ENCODE results near the gene KRTDAP. TPM values are rescaled to one million over a fixed set of nuclear protein-coding genes. Genes with fewer than 3 reads are reported as not detected.

The KRTDAP gene, protein sequence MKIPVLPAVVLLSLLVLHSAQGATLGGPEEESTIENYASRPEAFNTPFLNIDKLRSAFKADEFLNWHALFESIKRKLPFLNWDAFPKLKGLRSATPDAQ
- total RNA-seq: not detected in 2 replicates

DNA sequence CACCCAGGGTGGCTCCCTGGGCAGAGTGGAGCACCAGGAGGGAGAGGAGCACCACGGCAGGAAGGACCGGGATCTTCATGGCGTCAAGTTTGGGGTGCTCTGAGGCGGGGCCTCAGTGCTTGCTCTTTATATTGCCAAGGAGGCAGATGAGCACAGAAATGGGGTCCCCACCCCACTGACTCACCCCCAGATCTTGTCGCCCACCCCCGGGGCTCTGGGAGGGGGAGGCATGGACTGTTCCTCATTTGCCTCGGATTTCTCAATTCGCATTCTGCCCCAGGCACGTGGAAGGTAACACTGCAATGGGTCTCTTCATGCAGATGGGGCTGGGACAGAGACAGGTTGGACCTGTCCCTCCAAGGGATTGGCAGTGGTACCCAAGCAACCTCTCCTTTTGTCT, at the start of gene KRTDAP:
Gene KRTDAP (minus strand): TSS at position 101 of the 400 bp plus-strand sequence. CDS start 22 bp downstream, at position 79.

DNA sequence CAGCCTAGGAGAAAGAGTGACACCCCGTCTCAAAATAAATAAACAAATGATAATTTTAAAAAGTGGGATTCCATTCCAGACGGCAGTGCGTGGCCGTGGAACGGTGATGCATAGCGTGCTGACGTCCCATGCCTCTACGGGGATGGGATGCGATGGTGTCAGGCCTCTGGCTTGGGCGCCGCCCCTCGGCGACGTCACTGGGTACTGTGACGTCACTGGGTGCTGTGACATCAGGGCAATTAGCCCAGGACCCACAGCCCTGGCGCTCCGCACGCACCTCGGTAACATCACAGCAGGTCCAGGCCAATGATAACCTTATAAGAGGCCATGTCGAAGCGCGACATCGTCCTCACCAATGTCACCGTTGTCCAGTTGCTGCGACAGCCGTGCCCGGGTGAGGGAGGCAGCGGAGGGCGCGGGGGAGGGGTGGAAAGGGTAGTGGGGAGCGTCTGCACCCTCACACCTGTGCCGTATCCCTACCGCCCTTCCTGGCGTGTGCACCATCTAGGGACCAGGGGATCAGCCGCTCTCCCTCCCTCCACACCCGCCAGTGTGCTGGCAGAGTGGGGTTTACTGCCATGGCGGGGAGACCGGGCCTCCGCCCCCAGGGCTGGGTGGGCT, 43.0 kb upstream of the KRTDAP start, which contains the start of gene GAPDHS:
Gene GAPDHS (plus strand): TSS at position 256 of the 621 bp plus-strand sequence. CDS start 72 bp downstream, at position 328.

DNA sequence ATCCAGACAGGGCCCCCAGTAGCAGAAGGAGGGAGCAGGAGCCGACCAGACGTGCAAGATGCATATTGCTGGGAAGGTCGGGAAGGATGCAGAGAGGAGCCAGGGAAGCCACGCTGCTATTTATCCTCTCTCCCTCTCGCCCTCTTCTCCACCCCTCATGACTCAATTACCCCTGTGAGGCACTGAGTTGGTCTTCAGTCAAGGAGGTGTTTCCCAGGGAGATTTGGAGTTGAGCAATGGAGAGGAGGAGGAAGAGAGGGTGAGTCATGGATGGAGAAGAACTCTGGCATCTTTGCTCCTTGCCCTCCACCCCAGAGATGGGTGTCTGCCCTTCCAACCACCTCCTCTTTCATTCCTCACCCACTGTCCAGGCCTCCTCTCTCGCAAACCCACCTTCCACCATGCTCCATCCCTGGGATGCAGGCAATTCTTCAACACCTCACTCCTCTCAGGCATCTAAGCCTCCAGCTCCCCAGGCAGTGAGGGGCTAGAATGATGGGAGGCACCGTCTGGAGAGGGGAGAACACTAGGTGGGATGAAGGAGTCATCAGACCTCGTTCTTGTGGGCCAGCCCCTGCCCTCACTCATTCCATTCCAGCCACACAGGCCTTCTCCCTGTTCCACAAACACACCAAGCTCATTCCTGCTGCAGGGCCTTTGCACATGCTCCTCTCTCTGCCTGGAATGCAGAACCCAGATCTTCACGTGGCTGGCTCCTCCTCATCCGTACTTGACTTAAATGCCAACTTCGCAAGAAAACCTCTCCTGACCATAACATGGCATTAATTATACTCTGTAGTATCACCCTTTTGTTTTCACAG, 38.2 kb upstream of the KRTDAP start, which contains the start of gene SBSN:
Gene SBSN (minus strand): TSS at position 94 of the 821 bp plus-strand sequence. CDS start 30 bp downstream, at position 64.

DNA sequence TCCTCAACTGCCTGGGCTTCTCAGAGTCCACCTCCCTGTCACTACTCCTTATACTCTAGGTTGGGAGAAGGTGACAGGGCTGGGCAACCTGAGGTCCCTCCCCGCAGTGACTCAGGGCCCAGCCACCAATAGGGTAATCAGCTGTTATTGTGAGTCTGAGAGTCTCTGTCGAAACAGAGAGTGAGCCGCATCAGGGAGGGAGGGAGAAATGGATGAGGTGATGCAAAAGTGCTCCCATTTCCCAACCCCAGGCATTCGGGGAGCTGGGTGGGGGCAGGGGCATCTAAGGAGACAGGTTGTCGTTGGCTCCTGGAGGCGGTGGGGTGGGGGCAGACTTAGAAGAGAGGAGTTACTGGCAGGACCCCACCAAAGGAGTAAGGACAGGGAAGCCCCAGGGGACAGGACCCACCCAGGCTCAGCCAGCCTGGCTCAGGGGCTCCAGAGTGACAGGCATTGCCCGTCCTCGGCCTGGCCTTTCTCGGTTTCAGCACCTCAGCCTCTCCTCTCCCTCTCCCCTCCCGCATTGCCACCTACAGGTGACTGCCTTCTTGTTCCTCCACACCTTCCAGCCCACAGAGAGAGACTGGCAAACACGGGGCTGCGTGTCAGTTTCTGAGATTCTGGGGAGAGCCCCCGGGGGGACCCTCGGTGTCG, 23.5 kb upstream of the KRTDAP start, which contains the start of gene DMKN:
Gene DMKN (minus strand): TSS at position 22 of the 654 bp plus-strand sequence. CDS start 174 bp downstream, outside the sequence.

DNA sequence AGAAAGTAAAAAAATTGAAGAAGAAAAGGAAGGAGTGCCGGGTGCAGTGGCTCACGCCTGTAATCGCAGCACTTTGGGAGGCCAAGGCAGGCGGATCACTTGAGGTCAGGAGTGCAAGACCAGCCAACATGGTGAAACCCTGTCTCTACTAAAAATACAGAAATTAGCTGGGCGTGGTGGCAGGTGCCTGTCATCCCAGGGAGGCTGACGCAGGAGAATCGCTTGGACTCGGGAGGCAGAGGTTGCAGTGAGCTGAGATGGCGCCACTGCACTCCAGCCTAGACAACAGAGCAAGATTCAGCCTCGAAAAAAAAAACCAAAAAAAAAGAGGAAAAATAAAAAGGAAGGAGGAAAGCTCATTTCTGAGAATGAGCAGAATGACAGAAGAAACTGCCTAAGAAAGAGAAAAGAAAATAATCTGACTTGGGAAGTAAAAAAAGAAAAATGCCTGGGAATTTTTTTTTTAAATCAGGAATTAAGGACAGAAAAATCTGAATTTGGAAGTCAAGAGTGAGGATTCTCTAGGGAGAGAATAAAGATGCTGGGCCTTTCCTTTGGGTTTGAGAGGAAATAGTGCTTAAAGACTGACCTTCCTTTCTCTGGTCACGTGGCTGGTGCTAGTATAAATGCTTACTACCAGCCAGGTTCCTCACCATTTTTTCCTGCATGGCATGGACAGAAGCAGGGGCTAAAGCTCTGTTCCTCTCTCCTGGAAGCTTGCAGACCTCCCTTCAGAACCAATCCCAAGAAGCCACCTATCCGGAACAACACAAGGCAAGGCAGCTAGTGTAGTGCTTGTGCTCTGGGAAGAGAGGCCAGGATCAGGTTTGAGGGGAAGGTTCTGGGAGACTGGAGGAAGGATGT, 42.4 kb downstream of the KRTDAP start, which contains the start of gene FFAR2:
Gene FFAR2 (plus strand): TSS at position 652 of the 864 bp plus-strand sequence. CDS start 1,458 bp downstream, outside the sequence.

Other genes with a start within 250 kb of the KRTDAP start
- gene LSR, start 241.5 kb downstream of the KRTDAP start, total RNA-seq: 1.4 and 7.4 TPM in 2 replicates
- 67.2 and 117 TPM in 2 replicates for gene USF2, start 221.5 kb downstream of the KRTDAP start, total RNA-seq
- gene HAMP, start 207.9 kb downstream of the KRTDAP start, total RNA-seq: 0.16 TPM in 1 of 2 replicates, not detected in the other
- gene MAG, start 198.3 kb downstream of the KRTDAP start, total RNA-seq: 0.26 TPM in 1 of 2 replicates, not detected in the other
- gene CD22, start 161.3 kb downstream of the KRTDAP start, total RNA-seq: 5.6 TPM in 1 of 2 replicates, not detected in the other
- gene FFAR1, start 142.6 kb downstream of the KRTDAP start, total RNA-seq: not detected in 2 replicates
- not detected in 2 replicates for gene FFAR3, start 132.0 kb downstream of the KRTDAP start, total RNA-seq
- not detected in 2 replicates for gene GPR42, start 119.4 kb downstream of the KRTDAP start, total RNA-seq
- not detected in 2 replicates for gene FFAR2, start 42.2 kb downstream of the KRTDAP start, total RNA-seq
- 15.9 and 24.8 TPM in 2 replicates for gene DMKN, start 23.2 kb upstream of the KRTDAP start, total RNA-seq
- not detected in 2 replicates for gene SBSN, start 37.8 kb upstream of the KRTDAP start, total RNA-seq
- gene GAPDHS, start 43.0 kb upstream of the KRTDAP start, total RNA-seq: not detected in 2 replicates
- 85.7 and 102 TPM in 2 replicates for gene TMEM147, start 55.2 kb upstream of the KRTDAP start, total RNA-seq
- not detected in 2 replicates for gene ATP4A, start 73.2 kb upstream of the KRTDAP start, total RNA-seq
- not detected in 2 replicates for gene PMIS2, start 95.7 kb upstream of the KRTDAP start, total RNA-seq
- 6.6 and 10.5 TPM in 2 replicates for gene HAUS5, start 122.3 kb upstream of the KRTDAP start, total RNA-seq
- gene RBM42, start 138.6 kb upstream of the KRTDAP start, total RNA-seq: 93.3 and 101 TPM in 2 replicates
- gene ETV2, start 151.3 kb upstream of the KRTDAP start, total RNA-seq: 0.78 TPM in 1 of 2 replicates, not detected in the other
- 500 and 902 TPM in 2 replicates for gene COX6B1, start 157.9 kb upstream of the KRTDAP start, total RNA-seq
- not detected in 2 replicates for gene UPK1A, start 176.1 kb upstream of the KRTDAP start, total RNA-seq
- gene ZBTB32, start 214.1 kb upstream of the KRTDAP start, total RNA-seq: not detected in 2 replicates
- gene KMT2B, start 227.5 kb upstream of the KRTDAP start, total RNA-seq: 8.0 and 14.4 TPM in 2 replicates

All from epithelial cell of alveolus of lung (primary cell).